HepG2 (cell line): ENCODE results near the gene TCFL5. TPM values are rescaled to one million over a fixed set of nuclear protein-coding genes. Genes with fewer than 3 reads are reported as not detected.

Source experiments
- HDAC1 ChIP-seq: sonication (generic); formaldehyde crosslinking; IDR thresholded peaks from 2 replicates; pipeline ENCODE4 v1.5.1; 2020; ENCODE audit warnings: mild to moderate bottlenecking, missing genetic modification reagents
- HNRNPUL1 ChIP-seq: fragments of 200-400 bp; formaldehyde crosslinking; IDR thresholded peaks from 2 replicates; pipeline ENCODE4 v1.6.1; 2017; ENCODE audit warnings: low read depth, mild to moderate bottlenecking, low read length, moderate library complexity
- IRF2 ChIP-seq: IDR thresholded peaks from 2 replicates; pipeline ENCODE4 v1.6.1; 2018; ENCODE audit warnings: missing genetic modification reagents, missing compliant biosample characterization
- PITX1 ChIP-seq: sonication (generic); formaldehyde crosslinking; IDR thresholded peaks from 2 replicates; pipeline ENCODE4 v1.5.1; 2020; ENCODE audit warnings: mild to moderate bottlenecking, missing genetic modification reagents
- PTBP1 ChIP-seq: fragments of 200-400 bp; formaldehyde crosslinking; IDR thresholded peaks from 2 replicates; pipeline ENCODE4 v1.6.1; 2018; ENCODE audit warnings: low read length, low read depth; ENCODE audit not compliant: poor library complexity, severe bottlenecking
- SP5 ChIP-seq: IDR thresholded peaks from 2 replicates; pipeline ENCODE4 v1.6.1; 2016; ENCODE audit warnings: low read depth, borderline replicate concordance
- TMF1 ChIP-seq: sonication (generic); formaldehyde crosslinking; IDR thresholded peaks from 2 replicates; pipeline ENCODE4 v1.8.1; 2022; ENCODE audit warnings: low read depth, missing genetic modification reagents
- ZBTB26 ChIP-seq: IDR thresholded peaks from 2 replicates; pipeline ENCODE4 v1.6.1; 2016; ENCODE audit warnings: missing compliant biosample characterization, missing genetic modification reagents, borderline replicate concordance
- ZNF382 ChIP-seq: sonication (generic); formaldehyde crosslinking; IDR thresholded peaks from 2 replicates; pipeline ENCODE4 v1.5.0; 2020; ENCODE audit warnings: missing genetic modification reagents, mild to moderate bottlenecking, borderline replicate concordance
- ZNF776 ChIP-seq: sonication (generic); formaldehyde crosslinking; IDR thresholded peaks from 2 replicates; pipeline ENCODE4 v1.4.0; 2020; ENCODE audit warnings: mild to moderate bottlenecking, missing genetic modification reagents
- ZNF790 ChIP-seq: sonication (generic); formaldehyde crosslinking; IDR thresholded peaks from 2 replicates; pipeline ENCODE4 v1.8.0; 2022; ENCODE audit warnings: missing genetic modification reagents, mild to moderate bottlenecking, borderline replicate concordance
- polyA plus RNA-seq, 8 experiments: library from polyadenylated mRNA; depleted of rRNA in 3 of 8; stranded (reverse) in 7 of 8; unstranded in 1 of 8; fragments of >200 nt; fragmentation: Illumina TruSeq in 4 of 8; extraction: Trizol in 4 of 8; gene quantifications; 2 replicates each; pipeline versions ENCODE4 v1.2.1 to v1.2.3, GENCODE V29; 2011 to 2016; ENCODE audit warnings: low read depth in 4 of 8, missing spikeins in 1 of 8, mixed read lengths in 1 of 8; ENCODE audit not compliant: insufficient read depth in 1 of 8
- total RNA-seq, 5 experiments: library from RNA; depleted of rRNA; stranded (reverse); fragments of >200 nt; fragmentation: Illumina TruSeq; extraction: Trizol; gene quantifications; 2 replicates each; pipeline ENCODE4 v1.2.3, GENCODE V29; 2016; ENCODE audit warnings: low read depth in 1 of 5
- TF ChIP-seq, protein P1 (sequence below): sonication (generic); formaldehyde crosslinking; IDR thresholded peaks from 2 replicates; pipeline ENCODE4 v1.4.0; 2020; ENCODE audit warnings: missing genetic modification reagents, mild to moderate bottlenecking, borderline replicate concordance
- TF ChIP-seq, protein P2 (sequence below): sonication (generic); formaldehyde crosslinking; IDR thresholded peaks from 2 replicates; pipeline ENCODE4 v1.5.1; 2020; ENCODE audit warnings: mild to moderate bottlenecking, missing genetic modification reagents, borderline replicate concordance

TCFL5 gene
- total and polyA plus RNA-seq, 2 of the 13 experiments (the other 11 are each of a cell fraction or from before 2014, with no cell fraction given) = 14.8 to 20.0 TPM

DNA sequence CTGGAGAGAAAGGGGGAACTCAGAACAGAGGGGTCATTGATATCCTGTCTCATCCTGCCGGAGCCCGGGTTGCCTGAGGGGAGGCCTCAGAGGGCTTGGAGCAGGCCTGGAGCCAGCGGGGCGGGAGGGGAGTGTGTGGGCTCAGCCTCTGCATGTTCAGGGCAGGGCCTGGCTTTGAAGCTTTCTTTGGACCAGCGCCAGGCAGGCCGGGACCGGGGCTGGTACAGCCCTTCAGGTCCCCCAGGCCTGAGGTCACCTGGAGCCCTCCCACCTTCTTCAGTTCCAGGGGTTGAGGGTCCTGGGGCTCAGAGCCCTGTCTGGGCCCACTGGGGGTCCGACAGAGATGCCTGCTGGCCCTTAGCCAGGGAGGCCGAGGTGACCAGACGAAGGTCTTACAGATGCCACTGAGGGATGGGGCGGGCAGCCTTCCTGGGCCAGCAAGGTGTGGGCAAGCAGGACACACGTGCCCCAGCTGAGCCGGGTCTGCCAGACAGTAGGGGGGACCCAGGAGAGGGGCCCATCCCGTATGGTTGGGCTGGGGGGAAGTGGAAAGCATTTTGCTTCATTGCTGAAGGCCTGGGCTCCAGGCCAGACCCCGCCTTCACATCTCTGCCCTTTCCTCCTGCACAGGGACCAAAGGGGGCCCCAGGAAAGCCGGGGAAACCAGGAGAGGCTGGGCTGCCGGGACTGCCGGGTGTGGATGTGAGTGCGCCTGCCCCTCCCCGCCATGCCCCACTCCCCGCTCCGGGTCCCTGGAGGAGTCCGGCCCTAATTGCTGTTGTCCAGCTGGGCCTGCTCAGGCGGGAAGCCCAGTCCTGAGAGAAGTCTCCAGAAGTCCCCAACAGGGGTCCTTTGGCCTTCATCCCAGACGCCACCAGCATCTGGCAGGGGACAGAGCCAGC, 42.8 kb downstream of the TCFL5 start (continued):
- TF ChIP-seq SP5 (CRISPR knock-in tag) = peak; percentile 61
- peak; percentile 21 for TF ChIP-seq ZNF776 (CRISPR knock-in tag)
- no peak; the same call in 1 of the 2 replicates for TF ChIP-seq IRF2 (CRISPR knock-in tag)
- peak; percentile 50 for TF ChIP-seq PITX1 (CRISPR knock-in tag)
- TF ChIP-seq, protein P1, sequence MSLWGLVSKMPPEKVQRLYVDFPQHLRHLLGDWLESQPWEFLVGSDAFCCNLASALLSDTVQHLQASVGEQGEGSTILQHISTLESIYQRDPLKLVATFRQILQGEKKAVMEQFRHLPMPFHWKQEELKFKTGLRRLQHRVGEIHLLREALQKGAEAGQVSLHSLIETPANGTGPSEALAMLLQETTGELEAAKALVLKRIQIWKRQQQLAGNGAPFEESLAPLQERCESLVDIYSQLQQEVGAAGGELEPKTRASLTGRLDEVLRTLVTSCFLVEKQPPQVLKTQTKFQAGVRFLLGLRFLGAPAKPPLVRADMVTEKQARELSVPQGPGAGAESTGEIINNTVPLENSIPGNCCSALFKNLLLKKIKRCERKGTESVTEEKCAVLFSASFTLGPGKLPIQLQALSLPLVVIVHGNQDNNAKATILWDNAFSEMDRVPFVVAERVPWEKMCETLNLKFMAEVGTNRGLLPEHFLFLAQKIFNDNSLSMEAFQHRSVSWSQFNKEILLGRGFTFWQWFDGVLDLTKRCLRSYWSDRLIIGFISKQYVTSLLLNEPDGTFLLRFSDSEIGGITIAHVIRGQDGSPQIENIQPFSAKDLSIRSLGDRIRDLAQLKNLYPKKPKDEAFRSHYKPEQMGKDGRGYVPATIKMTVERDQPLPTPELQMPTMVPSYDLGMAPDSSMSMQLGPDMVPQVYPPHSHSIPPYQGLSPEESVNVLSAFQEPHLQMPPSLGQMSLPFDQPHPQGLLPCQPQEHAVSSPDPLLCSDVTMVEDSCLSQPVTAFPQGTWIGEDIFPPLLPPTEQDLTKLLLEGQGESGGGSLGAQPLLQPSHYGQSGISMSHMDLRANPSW (CRISPR knock-in tag) = no peak
- TF ChIP-seq ZBTB26 = no peak
- 0 out of 2 replicates have a peak, but pooled peaks have one; percentile 22 for TF ChIP-seq HDAC1 (CRISPR knock-in tag)
- no peak for TF ChIP-seq HNRNPUL1
- TF ChIP-seq ZNF790 (CRISPR knock-in tag) = no peak
- TF ChIP-seq, protein P2, sequence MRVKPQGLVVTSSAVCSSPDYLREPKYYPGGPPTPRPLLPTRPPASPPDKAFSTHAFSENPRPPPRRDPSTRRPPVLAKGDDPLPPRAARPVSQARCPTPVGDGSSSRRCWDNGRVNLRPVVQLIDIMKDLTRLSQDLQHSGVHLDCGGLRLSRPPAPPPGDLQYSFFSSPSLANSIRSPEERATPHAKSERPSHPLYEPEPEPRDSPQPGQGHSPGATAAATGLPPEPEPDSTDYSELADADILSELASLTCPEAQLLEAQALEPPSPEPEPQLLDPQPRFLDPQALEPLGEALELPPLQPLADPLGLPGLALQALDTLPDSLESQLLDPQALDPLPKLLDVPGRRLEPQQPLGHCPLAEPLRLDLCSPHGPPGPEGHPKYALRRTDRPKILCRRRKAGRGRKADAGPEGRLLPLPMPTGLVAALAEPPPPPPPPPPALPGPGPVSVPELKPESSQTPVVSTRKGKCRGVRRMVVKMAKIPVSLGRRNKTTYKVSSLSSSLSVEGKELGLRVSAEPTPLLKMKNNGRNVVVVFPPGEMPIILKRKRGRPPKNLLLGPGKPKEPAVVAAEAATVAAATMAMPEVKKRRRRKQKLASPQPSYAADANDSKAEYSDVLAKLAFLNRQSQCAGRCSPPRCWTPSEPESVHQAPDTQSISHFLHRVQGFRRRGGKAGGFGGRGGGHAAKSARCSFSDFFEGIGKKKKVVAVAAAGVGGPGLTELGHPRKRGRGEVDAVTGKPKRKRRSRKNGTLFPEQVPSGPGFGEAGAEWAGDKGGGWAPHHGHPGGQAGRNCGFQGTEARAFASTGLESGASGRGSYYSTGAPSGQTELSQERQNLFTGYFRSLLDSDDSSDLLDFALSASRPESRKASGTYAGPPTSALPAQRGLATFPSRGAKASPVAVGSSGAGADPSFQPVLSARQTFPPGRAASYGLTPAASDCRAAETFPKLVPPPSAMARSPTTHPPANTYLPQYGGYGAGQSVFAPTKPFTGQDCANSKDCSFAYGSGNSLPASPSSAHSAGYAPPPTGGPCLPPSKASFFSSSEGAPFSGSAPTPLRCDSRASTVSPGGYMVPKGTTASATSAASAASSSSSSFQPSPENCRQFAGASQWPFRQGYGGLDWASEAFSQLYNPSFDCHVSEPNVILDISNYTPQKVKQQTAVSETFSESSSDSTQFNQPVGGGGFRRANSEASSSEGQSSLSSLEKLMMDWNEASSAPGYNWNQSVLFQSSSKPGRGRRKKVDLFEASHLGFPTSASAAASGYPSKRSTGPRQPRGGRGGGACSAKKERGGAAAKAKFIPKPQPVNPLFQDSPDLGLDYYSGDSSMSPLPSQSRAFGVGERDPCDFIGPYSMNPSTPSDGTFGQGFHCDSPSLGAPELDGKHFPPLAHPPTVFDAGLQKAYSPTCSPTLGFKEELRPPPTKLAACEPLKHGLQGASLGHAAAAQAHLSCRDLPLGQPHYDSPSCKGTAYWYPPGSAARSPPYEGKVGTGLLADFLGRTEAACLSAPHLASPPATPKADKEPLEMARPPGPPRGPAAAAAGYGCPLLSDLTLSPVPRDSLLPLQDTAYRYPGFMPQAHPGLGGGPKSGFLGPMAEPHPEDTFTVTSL (CRISPR knock-in tag) = no peak
- TF ChIP-seq ZNF382 (CRISPR knock-in tag) = no peak
- peak; percentile 19; the same call in 1 of the 2 replicates for TF ChIP-seq TMF1 (CRISPR knock-in tag)
- no peak for TF ChIP-seq PTBP1
